ENCODE data around the gene ZNF786.

Gene ZNF786

GRCh38 chr7:149060156-149060555 lies 30.4 kb downstream of the ZNF786 start:
- ChIA-PET CTCF (interaction anchor here (2.8 kb wide), 1 partner anchor 54 kb away, joined by 16 read pairs; no protein-coding TSS in a partner anchor), POLR2A (interaction anchor here (0.7 kb wide), 1 partner anchor 341 kb away, joined by 7 read pairs; no protein-coding TSS in a partner anchor)
- no peak for TF ChIP-seq CTCF (IDR thresholded peaks at IDR 0.05; ENCODE audit: control extremely low read depth, extremely low read depth, low read depth, missing control alignments)
- DNase-seq (ENCODE audit: extremely low spot score), result no peak

- POLR2A ChIA-PET, result no interaction called here
- DNase-seq (ENCODE audit: extremely low spot score), result no peak
- CTCF ChIA-PET, result interaction anchor here (0.9 to 5.7 kb wide), 2 partner anchors 12 to 36 kb away, joined by 3 to 38 read pairs; no protein-coding TSS in a partner anchor
- no peak for TF ChIP-seq CTCF (IDR thresholded peaks at IDR 0.05; ENCODE audit: control extremely low read depth, extremely low read depth, low read depth, missing control alignments)
These were observed 36.6 kb downstream of the ZNF786 start for GRCh38 chr7:149053885-149054284.

GRCh38 chr7:149053384-149053783 lies 37.1 kb downstream of the ZNF786 start:
- DNase-seq (ENCODE audit: extremely low spot score), result no peak
- ChIA-PET POLR2A (no interaction called here), CTCF (interaction anchor here (0.9 to 5.7 kb wide), 2 partner anchors 12 to 35 kb away, joined by 3 to 38 read pairs; no protein-coding TSS in a partner anchor)
- TF ChIP-seq CTCF (IDR thresholded peaks at IDR 0.05; ENCODE audit: control extremely low read depth, extremely low read depth, low read depth, missing control alignments), result no peak

- CTCF ChIA-PET, result interaction anchor here (1.0 to 5.7 kb wide), 3 partner anchors 10 to 45 kb away, joined by 3 to 38 read pairs (median 3); no protein-coding TSS in a partner anchor
- no peak for TF ChIP-seq CTCF (IDR thresholded peaks at IDR 0.05; ENCODE audit: control extremely low read depth, extremely low read depth, low read depth, missing control alignments)
- POLR2A ChIA-PET, result interaction anchor here (0.7 kb wide), 1 partner anchor 15 kb away, joined by 3 read pairs; no protein-coding TSS in a partner anchor
- DNase-seq (ENCODE audit: extremely low spot score), result no peak
These were observed 39.6 kb downstream of the ZNF786 start for GRCh38 chr7:149050941-149051340.

GRCh38 chr7:149048805-149049204 lies 41.7 kb downstream of the ZNF786 start:
- no peak for DNase-seq (ENCODE audit: extremely low spot score)
- TF ChIP-seq CTCF (IDR thresholded peaks at IDR 0.05; ENCODE audit: control extremely low read depth, extremely low read depth, low read depth, missing control alignments), result no peak
- CTCF ChIA-PET, result interaction anchor here (1.0 to 2.2 kb wide), 4 partner anchors 10 to 43 kb away, joined by 3 to 11 read pairs (median 4); no protein-coding TSS in a partner anchor
- POLR2A ChIA-PET, result no interaction called here

GRCh38 chr7:149046416-149046815 lies 44.1 kb downstream of the ZNF786 start:
- TF ChIP-seq CTCF (IDR thresholded peaks at IDR 0.05; ENCODE audit: control extremely low read depth, extremely low read depth, low read depth, missing control alignments), result no peak
- POLR2A ChIA-PET, result no interaction called here
- CTCF ChIA-PET, result interaction anchor here (0.9 to 2.2 kb wide), 3 partner anchors 16 to 41 kb away, joined by 3 to 7 read pairs (median 5); no protein-coding TSS in a partner anchor

More at GRCh38 chr7:149046416-149046815, 44.1 kb downstream of the ZNF786 start:
- DNase-seq (ENCODE audit: extremely low spot score), result no peak
